A549 (cell line): ENCODE measurements around the gene NXPH3. TPM values are rescaled to one million over a fixed set of nuclear protein-coding genes. Genes with fewer than 3 reads are reported as not detected.

Experiments
- ATAC-seq, 2 experiments: fragments of 200-7000 bp in 1 of 2; fragments of >200 bp in 1 of 2; cut with Nextera tagmentation in 1 of 2; cut with Tn5 transposase in 1 of 2; 3 replicates each; pipeline versions ENCODE4 v1.8.0 to v1.9.1; 2018 to 2020; ENCODE audit warnings: mild to moderate bottlenecking in 1 of 2, moderate library complexity in 1 of 2
- CTCF ChIA-PET: fragments of 300-600 bp; sonication (Branson Sonifier 250); formaldehyde crosslinking; extraction: SDS; loops from one replicate; lab custom pipeline; 2021; ENCODE audit warnings: antibody characterized with exemption, inconsistent platforms; lab: Yijun Ruan, JAX
- POLR2A ChIA-PET: fragments of 350-600 bp; formaldehyde crosslinking; extraction: SDS; loops from one replicate; lab custom pipeline; 2021; ENCODE audit warnings: antibody characterized with exemption, inconsistent platforms; lab: Yijun Ruan, JAX
- DNase-seq, 2 experiments: peaks; one replicate each; pipeline versions ENCODE4 v3.0.0 to v3.0.0-alpha.2; 2011 to 2016; ENCODE audit warnings: low read depth in 1 of 2, low spot score in 1 of 2
- FAIRE-seq: peaks from 2 replicates; lab custom pipeline; 2011; peaks lifted over from hg19 to GRCh38; lab: Jason Lieb, UNC
- H3K27ac ChIP-seq, 2 experiments: fragments of >200 bp; sonication (Bioruptor Twin); formaldehyde crosslinking; 3 replicates each; pipeline ENCODE4 v1.5.1; 2016 to 2017
- H3K4me1 ChIP-seq: fragments of >200 bp; sonication (Bioruptor Twin); formaldehyde crosslinking; 3 replicates; pipeline ENCODE4 v1.6.1; 2016
- H3K4me2 ChIP-seq: fragments of >200 bp; sonication (Bioruptor Twin); formaldehyde crosslinking; 3 replicates; pipeline ENCODE4 v1.6.1; 2016
- H3K4me3 ChIP-seq: fragments of >200 bp; sonication (Bioruptor Twin); formaldehyde crosslinking; 3 replicates; pipeline ENCODE4 v1.5.1; 2016
- H3K9me3 ChIP-seq: fragments of >200 bp; sonication (Bioruptor Twin); formaldehyde crosslinking; 3 replicates; pipeline ENCODE4 v1.6.1; 2016
- CBX2 ChIP-seq: fragments of 200-600 bp; sonication (generic); IDR thresholded peaks from 2 replicates; pipeline ENCODE4 v1.6.1; 2016; ENCODE audit warnings: low read depth, mild to moderate bottlenecking, borderline replicate concordance
- CEBPB ChIP-seq, 2 experiments: fragments of >200 bp in 1 of 2; sonication (Bioruptor Twin) in 1 of 2; formaldehyde crosslinking in 1 of 2; IDR thresholded peaks; 2 replicates each; pipeline ENCODE4 v1.6.1; 2012 to 2016
- E2F6 ChIP-seq: IDR thresholded peaks from 2 replicates; pipeline ENCODE4 v1.6.1; 2012; ENCODE audit warnings: low read depth, borderline replicate concordance
- EHF ChIP-seq: fragments of 250-450 bp; sonication (Bioruptor Pico); IDR thresholded peaks from 2 replicates; pipeline ENCODE4 v1.5.0; 2020; ENCODE audit warnings: mild to moderate bottlenecking
- EHMT2 ChIP-seq: fragments of 200-600 bp; sonication (generic); IDR thresholded peaks from 2 replicates; pipeline ENCODE4 v1.6.1; 2016; ENCODE audit warnings: antibody characterized with exemption, low read depth, mild to moderate bottlenecking, moderate library complexity
- EP300 ChIP-seq, 2 experiments: fragments of >200 bp; sonication (Bioruptor Twin); formaldehyde crosslinking; IDR thresholded peaks; 2 replicates in 1 of 2; 3 replicates in 1 of 2; pipeline ENCODE4 v1.6.1; 2016 to 2017
- ESRRA ChIP-seq: fragments of 150-350 bp; IDR thresholded peaks from 2 replicates; pipeline ENCODE4 v1.6.1; 2014; ENCODE audit warnings: mild to moderate bottlenecking, low read length, borderline replicate concordance
- FOSB ChIP-seq: fragments of 250-450 bp; sonication (Bioruptor Pico); IDR thresholded peaks from 2 replicates; pipeline ENCODE4 v1.5.0; 2020; ENCODE audit warnings: mild to moderate bottlenecking, moderate library complexity
- FOSL2 ChIP-seq, 2 experiments: fragments of 450-650 bp in 1 of 2; fragments of >200 bp in 1 of 2; sonication (Bioruptor Twin) in 1 of 2; formaldehyde crosslinking; IDR thresholded peaks; 2 replicates each; pipeline versions ENCODE4 v1.5.0 to v1.6.1; 2016 to 2020; ENCODE audit warnings: mild to moderate bottlenecking in 1 of 2, moderate library complexity in 1 of 2
- HDAC2 ChIP-seq: fragments of 200-600 bp; sonication (generic); IDR thresholded peaks from 2 replicates; pipeline ENCODE4 v1.6.1; 2016
- HES2 ChIP-seq: fragments of >200 bp; sonication (Bioruptor Twin); formaldehyde crosslinking; IDR thresholded peaks from 2 replicates; pipeline ENCODE4 v1.6.1; 2016
- HMGXB4 ChIP-seq: fragments of 250-450 bp; sonication (Bioruptor Pico); IDR thresholded peaks from 2 replicates; pipeline ENCODE4 v1.5.0; 2021; ENCODE audit warnings: mild to moderate bottlenecking, moderate library complexity, borderline replicate concordance
- HOXB13 ChIP-seq: fragments of 250-450 bp; sonication (Bioruptor Pico); IDR thresholded peaks from 2 replicates; pipeline ENCODE4 v1.5.0; 2020; ENCODE audit warnings: low read depth, mild to moderate bottlenecking, moderate library complexity
- HOXB5 ChIP-seq: fragments of 250-450 bp; sonication (Bioruptor Pico); IDR thresholded peaks from 2 replicates; pipeline ENCODE4 v1.5.0; 2020; ENCODE audit warnings: mild to moderate bottlenecking, moderate library complexity
- JUN ChIP-seq, 2 experiments: fragments of >200 bp; sonication (Bioruptor Twin); formaldehyde crosslinking; IDR thresholded peaks; 2 replicates in 1 of 2; 3 replicates in 1 of 2; pipeline ENCODE4 v1.6.1; 2016 to 2017
- JUNB ChIP-seq: fragments of >200 bp; sonication (Bioruptor Twin); formaldehyde crosslinking; IDR thresholded peaks from 2 replicates; pipeline ENCODE4 v1.6.1; 2016
- MAZ ChIP-seq: fragments of 150-350 bp; IDR thresholded peaks from 2 replicates; pipeline ENCODE4 v1.6.1; 2014; ENCODE audit warnings: antibody characterized with exemption, low read depth, low read length, borderline replicate concordance
- MYC ChIP-seq: IDR thresholded peaks from 2 replicates; pipeline ENCODE4 v1.6.1; 2012; ENCODE audit warnings: mild to moderate bottlenecking, inconsistent platforms, low read length, improper control_type of control experiment, borderline replicate concordance
- NFE2L2 ChIP-seq: fragments of 150-350 bp; conservative IDR thresholded peaks from 2 replicates; pipeline ENCODE4 v1.6.1; 2014; ENCODE audit warnings: low read length
- NPAS2 ChIP-seq: fragments of 250-450 bp; sonication (Bioruptor Pico); IDR thresholded peaks from 2 replicates; pipeline ENCODE4 v1.8.0; 2022; ENCODE audit warnings: mild to moderate bottlenecking, moderate library complexity, borderline replicate concordance
- NR3C1 ChIP-seq: fragments of >200 bp; sonication (Bioruptor Twin); formaldehyde crosslinking; IDR thresholded peaks from 3 replicates; pipeline ENCODE4 v1.6.1; 2017
- PHF8 ChIP-seq: fragments of 200-600 bp; sonication (generic); IDR thresholded peaks from 2 replicates; pipeline ENCODE4 v1.6.1; 2016; ENCODE audit warnings: low read depth, mild to moderate bottlenecking, antibody characterized with exemption, moderate library complexity, borderline replicate concordance
- POLR2A ChIP-seq: IDR thresholded peaks from 2 replicates; pipeline ENCODE4 v1.6.1; 2012; ENCODE audit warnings: mild to moderate bottlenecking, low read length
- RAD21 ChIP-seq, 2 experiments: fragments of >200 bp in 1 of 2; sonication (Bioruptor Twin) in 1 of 2; formaldehyde crosslinking in 1 of 2; IDR thresholded peaks in 1 of 2; conservative IDR thresholded peaks in 1 of 2; 2 replicates in 1 of 2; 3 replicates in 1 of 2; pipeline ENCODE4 v1.6.1; 2012 to 2018; ENCODE audit warnings: inconsistent platforms in 1 of 2
- RARB ChIP-seq: fragments of 250-450 bp; sonication (Bioruptor Pico); IDR thresholded peaks from 2 replicates; pipeline ENCODE4 v1.8.0; 2021; ENCODE audit warnings: mild to moderate bottlenecking, moderate library complexity
- RNF2 ChIP-seq: fragments of 200-600 bp; sonication (generic); IDR thresholded peaks from 2 replicates; pipeline ENCODE4 v1.6.1; 2016; ENCODE audit warnings: low read depth, mild to moderate bottlenecking, antibody characterized with exemption, moderate library complexity, borderline replicate concordance
- SMC3 ChIP-seq: fragments of >200 bp; sonication (Bioruptor Twin); formaldehyde crosslinking; IDR thresholded peaks from 3 replicates; pipeline ENCODE4 v1.6.1; 2018; ENCODE audit warnings: inconsistent platforms
- SREBF2 ChIP-seq: fragments of 450-650 bp; IDR thresholded peaks from 2 replicates; pipeline ENCODE4 v1.6.1; 2014; ENCODE audit warnings: mild to moderate bottlenecking, moderate library complexity
- TP53 ChIP-seq: fragments of 250-450 bp; sonication (Bioruptor Pico); IDR thresholded peaks from 2 replicates; pipeline ENCODE4 v1.5.0; 2021; ENCODE audit warnings: mild to moderate bottlenecking, moderate library complexity
- USF2 ChIP-seq: fragments of 450-650 bp; IDR thresholded peaks from 2 replicates; pipeline ENCODE4 v1.6.1; 2014; ENCODE audit warnings: antibody characterized with exemption
- ZFP36 ChIP-seq: fragments of 450-650 bp; IDR thresholded peaks from 2 replicates; pipeline ENCODE4 v1.6.1; 2014; ENCODE audit warnings: borderline replicate concordance; ENCODE audit not compliant: partially characterized antibody
- ZSCAN20 ChIP-seq: fragments of 250-450 bp; sonication (Bioruptor Pico); IDR thresholded peaks from 2 replicates; pipeline ENCODE4 v1.8.0; 2022; ENCODE audit warnings: mild to moderate bottlenecking, moderate library complexity
- WGBS: methylation state at CpG from one replicate; pipeline ENCODE4 v1.1.6; 2017; ENCODE audit errors: missing lambda C conversion rate; 5-methylcytosine and 5-hydroxymethylcytosine counted together
- polyA plus RNA-seq, 4 experiments: library from polyadenylated mRNA; depleted of rRNA in 3 of 4; stranded (reverse); fragments of >200 nt; fragmentation: RNase III in 1 of 4; extraction: RNeasy Plus Mini Kit Qiagen cat#74134 plus additional on column Dnase treatment in 1 of 4; gene quantifications; 2 replicates in 3 of 4; 3 replicates in 1 of 4; pipeline ENCODE4 v1.2.3, GENCODE V29; 2011 to 2017

Gene NXPH3
- polyA plus RNA-seq, 2 of the 4 experiments (the other 2 are of a cell fraction), result 0.12 to 0.30 TPM

- ATAC-seq, result no peak
- no peak for TF ChIP-seq RARB (CRISPR knock-in tag)
- no peak for TF ChIP-seq POLR2A
- no peak for TF ChIP-seq HOXB13 (CRISPR knock-in tag)
- no peak for TF ChIP-seq MAZ
- no peak for TF ChIP-seq JUN (IDR thresholded peaks at IDR 0.05)
- TF ChIP-seq ZFP36, result no peak
- no peak for TF ChIP-seq FOSB (CRISPR knock-in tag)
- TF ChIP-seq EHF, result no peak
- no peak for TF ChIP-seq TP53 (CRISPR knock-in tag)
- TF ChIP-seq CEBPB (IDR thresholded peaks at IDR 0.05), result no peak
- TF ChIP-seq E2F6, result no peak
- TF ChIP-seq NFE2L2, result no peak
- no peak for TF ChIP-seq HOXB5 (CRISPR knock-in tag)
- no peak for TF ChIP-seq USF2
- TF ChIP-seq EHMT2, result no peak
- TF ChIP-seq FOSL2 (IDR thresholded peaks at IDR 0.05), result no peak
- no peak for TF ChIP-seq FOSL2 (CRISPR knock-in tag; IDR thresholded peaks at IDR 0.05)
- TF ChIP-seq SREBF2, result no peak
- POLR2A ChIA-PET, result no interaction called here
Observed at GRCh38 chr17:49577963-49578362, 2.3 kb downstream of the NXPH3 start.

DNA sequence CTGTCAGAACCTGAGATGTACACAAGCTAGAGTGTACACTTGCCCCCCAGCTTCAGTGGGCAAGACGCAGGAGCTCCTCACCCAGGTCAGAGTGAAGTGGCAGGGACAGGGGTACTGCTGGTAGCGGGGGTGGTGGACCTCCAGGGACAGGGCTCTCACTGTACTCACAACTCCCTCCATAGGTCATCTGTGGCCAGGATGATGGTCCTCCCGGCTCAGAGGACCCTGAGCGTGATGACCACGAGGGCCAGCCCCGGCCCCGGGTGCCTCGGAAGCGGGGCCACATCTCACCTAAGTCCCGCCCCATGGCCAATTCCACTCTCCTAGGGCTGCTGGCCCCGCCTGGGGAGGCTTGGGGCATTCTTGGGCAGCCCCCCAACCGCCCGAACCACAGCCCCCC, 2.7 kb downstream of the NXPH3 start:
- 85% methylated on average over 11 of the region's 13 CpGs for WGBS
- CTCF ChIA-PET, result interaction anchor here (0.8 to 40.8 kb wide), 5 partner anchors 9 to 272 kb away, joined by 3 to 2008 read pairs (median 3); partner anchors contain the start of gene SLC35B1
- Histone ChIP-seq H3K4me2 (no peak overlapping the region), H3K4me1 (peaks cover 4% of the 10 kb centered on the region; the same call in 1 of the 3 replicates), H3K4me3 (no peak overlapping the region), H3K27ac (no peak overlapping the region), H3K9me3 (no peaks in the 10 kb centered on the region)
- no peak for ATAC-seq
- FAIRE-seq, result no peak
- POLR2A ChIA-PET, result no interaction called here
- no peak for DNase-seq
- no peak for TF ChIP-seq EP300 (IDR thresholded peaks at IDR 0.05)
- no peak for TF ChIP-seq HES2
- no peak for TF ChIP-seq EHMT2
- no peak for TF ChIP-seq SREBF2
- no peak for TF ChIP-seq PHF8
- TF ChIP-seq NR3C1, result no peak
- no peak for TF ChIP-seq CBX2
- TF ChIP-seq E2F6, result no peak
- TF ChIP-seq ESRRA, result no peak
- TF ChIP-seq MYC, result no peak
- TF ChIP-seq HDAC2, result no peak
- no peak for TF ChIP-seq RNF2
- TF ChIP-seq HMGXB4 (CRISPR knock-in tag), result no peak
- no peak for TF ChIP-seq JUN (IDR thresholded peaks at IDR 0.05)
- TF ChIP-seq JUNB, result no peak
- no peak for TF ChIP-seq RAD21 (conservative IDR thresholded peaks at IDR 0.05 in 1 of 2, IDR thresholded peaks at IDR 0.05 in 1 of 2)
- TF ChIP-seq TP53 (CRISPR knock-in tag), result no peak
- no peak for TF ChIP-seq SMC3
- no peak for TF ChIP-seq ZSCAN20 (CRISPR knock-in tag)
- no peak for TF ChIP-seq NPAS2 (CRISPR knock-in tag)

More at GRCh38 chr17:49577963-49578362, 2.3 kb downstream of the NXPH3 start:
- 85% methylated on average over 4 of the region's 4 CpGs for WGBS
- H3K27ac ChIP-seq, result no peak overlapping the region
- no peaks in the 10 kb centered on the region for H3K9me3 ChIP-seq
- no peak overlapping the region for H3K4me3 ChIP-seq
- CTCF ChIA-PET, result interaction anchor here (1.0 to 40.8 kb wide), 5 partner anchors 9 to 420 kb away, joined by 3 to 2008 read pairs (median 26); partner anchors contain the start of gene SLC35B1
- no peak overlapping the region for H3K4me2 ChIP-seq
- no peak for DNase-seq
- H3K4me1 ChIP-seq, result peaks cover 4% of the 10 kb centered on the region; the same call in 1 of the 3 replicates
- FAIRE-seq, result no peak
